Keratinocyte (primary cell): Measurements from ENCODE around the gene MAPK13.

Experiments used
- EZH2 ChIP-seq: IDR thresholded peaks from one replicate; pipeline ENCODE4 v1.6.1; 2012; ENCODE audit warnings: inconsistent platforms, mild to moderate bottlenecking, low read length, moderate library complexity
- TF ChIP-seq, protein P1 (sequence below), 3 experiments: IDR thresholded peaks in 1 of 3; conservative IDR thresholded peaks in 1 of 3; optimal IDR thresholded peaks in 1 of 3; 2 replicates in 2 of 3; 3 replicates in 1 of 3; pipeline versions ENCODE3 to v1.5.1; 2011; ENCODE audit warnings: low read length in 3 of 3, mild to moderate bottlenecking in 3 of 3, moderate library complexity in 2 of 3, control low read depth in 1 of 3, inconsistent platforms in 1 of 3; ENCODE audit not compliant: insufficient read depth in 2 of 3; ENCODE audit errors: extremely low read depth in 1 of 3

DNA sequence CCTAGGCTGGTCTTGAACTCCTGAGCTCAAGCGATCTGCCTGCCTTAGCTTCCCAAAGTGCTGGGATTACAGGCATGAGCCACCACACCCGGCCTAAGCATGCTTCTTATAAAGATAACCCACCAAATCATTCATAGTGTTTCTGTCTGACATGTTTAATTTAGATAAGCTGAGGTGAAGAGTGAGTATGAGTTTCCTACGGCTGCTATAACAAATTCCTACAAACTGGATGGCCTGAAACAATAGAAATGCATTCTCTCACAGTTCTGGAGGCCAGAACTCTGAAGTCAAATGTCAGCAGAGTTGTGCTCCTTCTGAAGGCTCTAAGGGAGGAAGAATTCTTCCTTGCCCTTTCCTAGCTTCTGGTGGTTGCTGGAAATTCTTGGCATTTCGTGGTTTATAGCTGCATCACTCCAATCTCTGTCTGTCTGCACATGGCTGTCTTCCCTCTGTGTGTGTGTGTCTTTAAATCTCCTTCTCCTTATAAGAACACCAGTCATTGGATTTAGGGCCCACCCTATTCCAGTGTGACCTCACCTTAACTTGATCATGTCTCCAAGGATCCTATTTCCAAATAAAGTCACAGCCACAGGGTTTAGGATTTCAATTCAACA is 29.9 kb downstream of the MAPK13 start:
- TF ChIP-seq, protein P1, sequence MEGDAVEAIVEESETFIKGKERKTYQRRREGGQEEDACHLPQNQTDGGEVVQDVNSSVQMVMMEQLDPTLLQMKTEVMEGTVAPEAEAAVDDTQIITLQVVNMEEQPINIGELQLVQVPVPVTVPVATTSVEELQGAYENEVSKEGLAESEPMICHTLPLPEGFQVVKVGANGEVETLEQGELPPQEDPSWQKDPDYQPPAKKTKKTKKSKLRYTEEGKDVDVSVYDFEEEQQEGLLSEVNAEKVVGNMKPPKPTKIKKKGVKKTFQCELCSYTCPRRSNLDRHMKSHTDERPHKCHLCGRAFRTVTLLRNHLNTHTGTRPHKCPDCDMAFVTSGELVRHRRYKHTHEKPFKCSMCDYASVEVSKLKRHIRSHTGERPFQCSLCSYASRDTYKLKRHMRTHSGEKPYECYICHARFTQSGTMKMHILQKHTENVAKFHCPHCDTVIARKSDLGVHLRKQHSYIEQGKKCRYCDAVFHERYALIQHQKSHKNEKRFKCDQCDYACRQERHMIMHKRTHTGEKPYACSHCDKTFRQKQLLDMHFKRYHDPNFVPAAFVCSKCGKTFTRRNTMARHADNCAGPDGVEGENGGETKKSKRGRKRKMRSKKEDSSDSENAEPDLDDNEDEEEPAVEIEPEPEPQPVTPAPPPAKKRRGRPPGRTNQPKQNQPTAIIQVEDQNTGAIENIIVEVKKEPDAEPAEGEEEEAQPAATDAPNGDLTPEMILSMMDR (optimal IDR thresholded peaks at IDR 0.05 in 1 of 3, IDR thresholded peaks at IDR 0.05 in 1 of 3, conservative IDR thresholded peaks at IDR 0.05 in 1 of 3; ENCODE audit: extremely low read depth in 1 of 3, insufficient read depth in 2 of 3, low read length in 3 of 3), result no peak
- no peak for TF ChIP-seq EZH2
